Measurements from ENCODE around the gene SNAI3.

SNAI3 gene

DNA sequence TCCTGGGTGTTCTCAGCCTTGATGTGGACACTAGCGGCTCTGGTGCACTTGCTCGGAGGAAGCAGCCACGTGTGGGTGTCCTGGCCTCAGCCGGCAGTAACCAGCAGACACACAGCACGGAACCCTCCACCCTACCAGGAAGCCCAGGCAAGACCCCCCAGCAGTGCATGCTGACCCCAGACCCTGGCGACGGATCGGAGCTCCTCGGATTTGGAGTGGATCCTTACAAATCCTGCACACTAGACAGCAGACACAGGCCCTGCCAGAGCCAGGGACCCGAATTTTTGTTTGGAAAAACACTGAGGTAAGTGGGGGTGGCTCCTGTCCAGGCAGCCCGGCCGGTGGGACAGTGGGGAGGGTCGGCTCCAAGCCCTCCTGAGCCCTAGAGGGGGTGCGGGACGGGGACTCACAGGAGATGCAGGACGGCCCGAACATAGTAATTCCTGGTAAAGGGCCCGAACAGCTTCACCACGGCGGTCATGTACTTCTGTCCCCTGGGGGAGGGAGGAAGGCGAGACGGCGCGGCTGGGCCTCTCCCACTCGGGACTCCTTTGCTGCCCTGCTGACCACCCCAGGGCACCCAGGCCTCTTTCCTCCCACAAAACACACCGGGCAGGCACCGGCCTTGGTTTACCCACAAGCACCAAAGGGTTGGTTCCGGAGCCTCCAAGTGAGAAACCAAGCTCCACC lies 39.8 kb downstream of the SNAI3 start:
- no peak for DNase-seq (ENCODE audit: extremely low read depth, low read depth)
- no peak for TF ChIP-seq CTCF (IDR thresholded peaks at IDR 0.05; ENCODE audit: low read depth, low read length, missing control alignments)
- no peak overlapping the region for H3K4me3 ChIP-seq (replicated peaks; ENCODE audit: low read depth, low read length)

GRCh38 chr16:88645941-88646340 lies 40.4 kb downstream of the SNAI3 start:
- no peak for DNase-seq (ENCODE audit: extremely low read depth, low read depth)
- no peak for TF ChIP-seq CTCF (IDR thresholded peaks at IDR 0.05; ENCODE audit: low read depth, low read length, missing control alignments)
- H3K4me3 ChIP-seq (replicated peaks; ENCODE audit: low read depth, low read length): no peak overlapping the region

DNA sequence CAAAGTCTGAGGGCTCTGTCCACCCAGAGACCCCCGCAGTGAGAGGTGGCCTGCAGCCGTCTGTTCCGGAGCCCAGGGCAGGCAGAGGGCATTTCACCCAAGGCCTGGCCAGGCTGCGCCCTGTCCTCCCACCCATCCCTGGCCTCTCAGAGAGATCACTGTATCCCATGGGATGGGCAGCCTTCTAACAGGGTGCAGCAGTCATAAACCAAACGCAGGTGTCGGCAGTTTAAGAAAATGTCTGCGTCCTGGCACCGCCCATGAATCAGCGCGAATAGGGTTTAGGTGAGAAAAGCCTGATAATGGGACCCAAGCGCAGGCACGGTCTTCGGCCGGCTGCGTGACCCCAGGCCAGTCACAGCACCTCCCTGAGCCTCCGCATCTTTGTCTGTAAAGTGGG lies 40.9 kb downstream of the SNAI3 start:
- no peak for DNase-seq (ENCODE audit: extremely low read depth, low read depth)
- no peak overlapping the region for H3K4me3 ChIP-seq (replicated peaks; ENCODE audit: low read depth, low read length)
- no peak for TF ChIP-seq CTCF (IDR thresholded peaks at IDR 0.05; ENCODE audit: low read depth, low read length, missing control alignments)

DNA sequence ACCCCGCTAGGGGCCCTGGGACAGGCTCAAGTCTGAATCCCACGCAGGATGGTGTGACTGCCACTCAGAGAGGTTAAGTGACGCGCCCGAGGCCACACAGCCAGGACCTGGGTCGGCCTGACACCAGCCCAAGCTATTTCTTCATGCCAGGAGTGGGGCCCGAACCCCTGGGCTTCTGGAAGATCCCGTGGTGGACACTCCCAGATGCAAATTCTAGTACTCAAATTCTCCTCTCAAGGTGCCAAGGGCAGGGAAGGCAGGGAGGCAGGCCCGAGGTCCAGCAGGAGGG lies 42.7 kb downstream of the SNAI3 start:
- no peak for DNase-seq (ENCODE audit: extremely low read depth, low read depth)
- no peak for TF ChIP-seq CTCF (IDR thresholded peaks at IDR 0.05; ENCODE audit: low read depth, low read length, missing control alignments)
- H3K4me3 ChIP-seq (replicated peaks; ENCODE audit: low read depth, low read length): no peak overlapping the region

- no peak for TF ChIP-seq CTCF (IDR thresholded peaks at IDR 0.05; ENCODE audit: low read depth, low read length, missing control alignments)
- H3K4me3 ChIP-seq (replicated peaks; ENCODE audit: low read depth, low read length): no peak overlapping the region
- no peak for DNase-seq (ENCODE audit: extremely low read depth, low read depth)
Observed at GRCh38 chr16:88642881-88643643, 43.2 kb downstream of the SNAI3 start.

DNA sequence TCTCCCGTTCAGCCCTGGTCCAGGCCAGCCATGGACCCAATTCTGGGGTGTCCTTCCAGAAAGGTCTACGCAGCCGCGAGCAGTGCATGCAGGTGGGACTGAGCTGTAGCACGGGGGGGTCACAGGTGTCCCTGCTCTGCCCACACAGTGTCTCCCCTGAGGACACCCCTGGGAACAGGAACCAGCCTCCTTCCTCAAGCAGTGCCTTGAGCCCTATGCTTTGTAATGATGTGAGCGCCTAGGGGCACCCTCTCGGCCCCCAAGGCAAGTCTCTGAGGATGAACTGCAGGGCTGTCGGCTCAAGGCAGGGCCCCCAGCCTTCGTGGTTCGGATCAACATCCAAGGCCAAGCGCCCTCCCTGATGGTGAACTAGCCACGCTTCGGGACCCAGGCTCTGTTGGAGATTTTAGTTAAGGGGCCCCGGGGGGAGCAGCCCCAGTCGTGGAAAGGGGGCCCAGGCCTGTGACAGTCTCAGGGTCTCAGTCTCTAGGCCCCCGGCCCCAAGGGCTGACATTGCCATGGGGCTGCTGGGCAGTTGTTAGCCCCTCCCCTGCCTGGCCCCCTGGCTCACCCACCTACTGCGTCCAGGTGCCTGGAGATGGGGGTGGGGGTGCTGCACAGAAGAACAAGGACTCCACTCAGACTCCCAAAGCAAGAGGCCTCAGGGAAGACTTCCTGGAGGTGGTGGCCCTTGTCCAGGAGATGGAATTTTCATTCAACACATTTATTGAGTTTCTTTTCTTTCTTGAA lies 45.6 kb downstream of the SNAI3 start:
- TF ChIP-seq CTCF (IDR thresholded peaks at IDR 0.05; ENCODE audit: low read depth, low read length, missing control alignments): no peak
- H3K4me3 ChIP-seq (replicated peaks; ENCODE audit: low read depth, low read length): no peak overlapping the region
- no peak for DNase-seq (ENCODE audit: extremely low read depth, low read depth)
